SKM-1 treated with dmso at 0.1 percent for 144 hours (cell line): ENCODE measurements around the gene DUSP6.

Experiments used
- DNase-seq: peaks from one replicate; lab custom pipeline; 2025; ENCODE audit not compliant: unreplicated experiment; lab: John Stamatoyannopoulos, UW

Gene DUSP6

DNA sequence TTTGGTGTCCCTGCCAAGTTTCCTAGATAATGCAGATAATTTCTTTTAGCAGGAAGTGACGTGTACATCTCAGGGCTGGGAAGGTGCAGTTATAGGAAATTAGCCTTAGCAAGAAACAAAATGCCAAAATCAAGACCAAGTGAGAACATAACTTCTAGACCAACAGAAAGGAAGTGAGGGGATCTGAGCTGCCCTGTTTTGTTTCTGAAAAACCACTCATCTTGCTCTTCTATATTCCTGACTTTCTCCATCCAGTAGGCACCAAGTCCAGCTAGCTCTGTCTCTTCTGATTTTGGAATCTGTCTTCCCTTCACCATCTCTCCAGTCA, 23.9 kb upstream of the DUSP6 start:
- DNase-seq, result no peak

DNA sequence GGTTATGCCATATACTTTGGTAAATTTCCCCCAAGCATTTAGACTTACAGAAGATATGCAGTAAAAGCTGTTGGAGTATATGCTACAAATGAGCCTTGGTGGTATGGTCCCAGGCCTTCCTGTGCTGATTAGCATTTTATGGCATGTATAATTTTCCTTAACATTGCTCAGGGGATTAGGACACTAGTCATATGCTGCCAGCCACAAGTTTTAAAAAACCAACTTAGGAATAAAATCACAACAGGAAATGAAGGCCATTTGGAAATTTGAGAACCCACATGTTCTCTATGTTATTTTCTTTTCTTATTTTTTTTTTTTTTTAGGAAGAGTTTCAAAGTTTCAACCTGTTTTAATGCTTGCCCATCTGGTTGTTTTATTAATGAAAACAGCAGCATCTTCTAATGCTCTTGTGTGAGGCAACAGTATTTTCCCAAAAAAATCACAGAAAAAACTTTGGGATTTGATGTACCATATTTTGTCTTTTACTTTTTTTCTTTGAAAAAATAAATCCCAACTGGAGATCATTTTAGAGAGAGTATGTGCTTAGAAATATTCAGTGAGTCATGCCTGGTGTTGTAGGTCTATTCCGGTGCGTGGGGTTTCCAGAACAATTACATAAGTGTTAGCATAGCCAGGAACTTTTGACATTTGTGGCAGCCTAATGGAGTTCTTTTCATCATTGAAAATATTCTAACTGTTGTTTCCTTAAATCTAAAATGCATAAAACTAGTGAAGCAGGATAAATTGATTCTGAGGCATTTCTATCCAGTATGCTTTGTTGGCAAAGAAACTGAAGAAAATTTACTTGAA, 21.7 kb upstream of the DUSP6 start:
- DNase-seq, result no peak

DNA sequence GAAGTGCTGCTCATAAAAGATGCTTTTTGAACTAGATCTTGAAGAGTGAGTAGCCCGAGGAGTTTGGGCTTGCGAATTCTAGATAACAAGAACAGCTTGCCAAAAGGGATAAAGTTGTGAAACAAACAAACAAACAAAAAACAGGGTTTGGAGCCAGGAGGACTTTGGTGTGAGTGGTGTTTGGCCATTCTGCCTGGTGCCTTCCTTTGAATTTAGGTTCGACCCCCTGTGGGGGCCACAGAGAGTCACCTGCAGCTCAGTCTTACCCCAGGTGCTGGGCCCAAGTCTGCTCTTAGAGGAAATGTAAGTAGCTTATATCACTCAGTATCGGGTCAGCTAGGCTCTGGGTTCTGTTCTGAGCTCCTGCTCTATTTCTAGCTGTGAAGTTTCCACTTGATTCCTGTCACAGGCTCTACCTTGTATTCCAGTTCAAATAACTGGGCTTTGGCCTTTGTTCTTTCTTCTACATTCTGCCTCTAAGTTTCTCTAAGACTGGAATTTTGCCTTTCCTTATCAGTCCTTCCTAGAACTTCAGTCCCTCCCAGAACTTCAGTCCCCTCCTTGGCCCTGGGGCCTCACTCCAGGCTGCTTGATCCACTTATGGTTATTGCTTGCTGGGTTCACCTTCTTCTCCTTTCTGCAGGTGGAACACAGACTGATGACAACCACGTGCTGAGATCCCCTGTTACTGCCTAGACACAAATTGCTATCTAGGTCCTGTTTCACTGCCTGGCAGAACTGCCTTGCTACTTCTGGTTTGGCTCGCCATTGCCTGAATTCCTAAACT, 20.5 kb upstream of the DUSP6 start:
- no peak for DNase-seq

DNA sequence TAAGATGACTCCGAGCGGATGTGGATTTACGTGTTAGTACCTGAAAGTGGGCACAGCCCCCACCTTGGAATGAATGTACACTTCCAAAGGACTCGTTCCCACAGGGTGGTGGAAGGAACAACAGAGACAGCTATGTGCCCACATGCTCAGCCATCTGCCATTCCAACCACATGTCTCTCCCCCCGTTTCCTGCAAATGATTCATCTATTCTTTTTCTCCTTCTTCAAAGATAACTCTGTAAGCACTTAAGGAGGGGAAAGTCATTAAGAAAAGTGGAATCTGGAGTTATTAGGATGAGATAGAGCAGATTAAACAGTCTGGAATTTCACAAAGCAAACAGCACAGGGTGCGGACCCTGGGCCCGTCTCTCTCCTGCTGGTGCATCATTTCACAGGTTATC, 18.5 kb upstream of the DUSP6 start:
- DNase-seq, result no peak

DNA sequence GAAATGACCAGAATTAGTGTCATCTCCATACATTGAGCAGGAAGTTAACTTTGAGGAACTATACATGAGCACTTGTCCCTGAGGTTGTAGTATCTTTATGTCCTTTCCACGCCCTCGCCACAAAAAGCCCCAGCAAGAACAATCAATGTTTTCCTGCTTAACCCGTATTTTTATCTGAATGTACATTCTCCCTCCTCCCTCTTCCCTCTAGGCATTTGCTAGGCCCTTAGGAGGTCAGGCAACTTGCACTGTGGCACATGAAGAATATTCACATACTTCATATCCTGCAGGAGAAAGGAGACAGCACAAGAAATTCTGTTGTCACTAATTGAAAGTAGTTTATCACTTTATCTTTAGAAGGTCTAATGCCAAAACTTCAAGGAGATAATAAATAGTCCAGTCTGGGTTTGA, 18.1 kb upstream of the DUSP6 start:
- DNase-seq, result no peak

DNA sequence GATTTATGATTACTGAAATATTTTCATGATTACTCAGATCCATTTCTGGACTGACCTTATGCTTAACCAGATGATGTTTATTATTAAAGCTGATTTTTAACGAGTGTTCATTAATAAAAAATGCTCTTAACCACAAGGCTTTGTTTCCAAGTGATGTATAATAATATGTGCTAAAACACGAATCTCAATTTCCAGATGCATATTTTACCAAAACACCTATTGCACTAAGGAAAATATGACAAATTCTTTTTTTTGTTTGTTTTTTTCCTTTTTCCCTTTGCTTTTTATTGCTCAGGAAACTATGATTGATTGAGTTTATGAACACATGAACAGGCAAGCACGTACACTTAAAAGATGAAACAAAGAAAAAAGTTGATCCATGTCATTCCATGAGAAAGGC, 16.9 kb upstream of the DUSP6 start:
- DNase-seq, result no peak

DNA sequence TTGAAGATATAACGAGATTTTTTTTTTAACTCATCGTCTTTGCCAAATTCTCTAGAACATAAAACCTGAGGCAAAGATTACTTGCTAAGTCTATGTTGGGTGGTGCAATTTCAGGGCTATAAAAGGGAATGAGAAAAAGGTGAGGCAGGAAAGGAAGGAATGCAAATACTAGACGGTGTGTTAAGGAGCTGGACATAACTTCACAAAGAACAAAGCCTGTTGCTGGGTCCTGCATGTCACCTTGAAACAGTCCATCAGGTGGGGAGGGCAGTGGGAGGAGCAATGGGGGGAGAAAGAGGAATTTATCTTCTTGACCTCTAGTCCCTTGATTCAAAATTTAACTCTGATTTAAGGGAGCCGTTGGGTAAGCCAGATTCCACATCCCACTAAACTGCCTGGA, 16.1 kb upstream of the DUSP6 start:
- no peak for DNase-seq

DNA sequence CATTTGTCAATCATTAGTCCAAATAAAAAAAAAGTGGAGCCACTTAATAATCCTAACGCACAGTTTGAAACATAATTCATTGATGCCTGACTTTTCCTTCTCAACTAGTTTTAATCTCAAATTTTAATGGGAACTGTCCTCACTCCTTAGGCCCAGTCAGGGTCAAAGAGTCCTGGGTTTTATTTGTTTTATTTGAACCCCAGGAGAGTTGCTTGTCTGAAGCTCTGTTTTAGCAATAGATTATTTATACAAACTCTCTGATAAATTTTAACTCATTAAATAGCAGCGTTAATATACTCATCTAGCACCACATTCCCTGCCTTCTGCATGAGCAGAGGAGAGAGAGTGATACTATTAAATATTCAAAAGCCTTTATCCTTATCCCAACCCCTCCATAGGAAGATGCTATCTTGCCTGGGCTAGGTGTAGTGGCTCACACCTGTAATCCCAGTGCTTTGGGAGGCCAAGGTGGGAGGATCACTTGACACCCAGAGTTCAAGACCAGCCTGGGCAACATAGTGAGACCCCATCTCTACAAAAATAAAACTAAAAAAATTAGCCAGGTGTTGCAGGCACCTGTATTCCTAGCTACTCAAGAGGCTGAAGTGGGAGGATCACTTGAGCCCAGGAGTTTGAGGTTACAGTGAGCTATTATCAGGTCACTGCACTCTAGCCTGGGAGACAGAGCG, 14.5 kb upstream of the DUSP6 start:
- no peak for DNase-seq

DNA sequence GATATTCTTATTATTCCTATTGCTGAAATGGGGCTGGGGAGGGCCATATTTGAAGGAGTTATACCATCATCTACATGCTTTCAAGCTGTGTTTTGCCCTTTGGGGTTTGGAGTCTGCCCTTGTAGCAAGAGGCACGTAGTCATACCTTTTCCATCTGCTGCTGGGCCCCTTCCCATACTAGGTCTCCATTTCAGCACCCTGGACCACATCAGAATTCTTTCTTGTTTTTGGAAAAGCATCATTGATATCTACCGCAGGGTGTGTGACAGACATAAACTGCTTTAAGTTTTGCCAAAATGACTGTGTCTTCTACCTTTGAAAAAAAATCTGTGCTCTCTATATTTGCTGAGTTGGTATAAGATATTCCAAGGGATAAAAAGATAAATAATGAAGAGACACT, 12.3 kb upstream of the DUSP6 start:
- DNase-seq, result no peak

DNA sequence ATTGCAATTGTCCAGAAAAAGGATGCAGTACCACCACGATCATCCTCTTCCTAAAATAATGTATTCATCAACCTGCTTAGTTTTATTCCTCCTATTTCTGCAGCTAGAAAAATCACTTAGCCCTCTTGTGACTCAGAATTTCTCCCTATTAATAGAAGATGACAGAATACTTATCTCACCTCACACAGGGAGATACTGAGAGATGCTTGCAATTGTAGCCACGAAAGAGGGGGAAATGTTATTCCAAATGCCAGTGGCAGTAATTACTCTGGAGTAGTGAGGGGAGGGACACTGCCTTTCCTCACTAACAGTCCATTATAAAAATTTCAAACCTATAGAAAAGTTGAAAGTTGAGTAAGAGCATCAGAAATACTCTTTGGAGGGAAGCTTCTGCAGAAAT, 11.8 kb upstream of the DUSP6 start:
- no peak for DNase-seq

DNA sequence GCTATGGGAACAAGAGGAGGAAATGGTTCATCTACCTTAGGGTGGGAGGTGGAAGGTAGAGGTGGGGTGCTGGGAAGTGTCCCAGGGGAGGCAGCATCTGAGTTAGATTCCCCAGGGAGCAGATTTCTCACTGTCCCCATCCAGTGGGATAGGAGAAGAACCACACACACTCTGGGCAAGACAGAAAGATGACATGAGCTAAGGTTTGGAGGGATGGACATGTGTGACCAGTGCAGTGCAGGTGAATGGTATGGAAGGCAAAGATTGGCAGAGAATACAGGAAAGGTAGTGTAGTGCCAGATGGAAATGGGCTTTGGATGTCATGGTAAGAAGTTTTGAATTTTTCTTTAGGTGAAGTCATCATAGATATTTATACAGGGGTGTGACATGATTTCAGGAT, 11.3 kb upstream of the DUSP6 start:
- DNase-seq, result no peak

DNA sequence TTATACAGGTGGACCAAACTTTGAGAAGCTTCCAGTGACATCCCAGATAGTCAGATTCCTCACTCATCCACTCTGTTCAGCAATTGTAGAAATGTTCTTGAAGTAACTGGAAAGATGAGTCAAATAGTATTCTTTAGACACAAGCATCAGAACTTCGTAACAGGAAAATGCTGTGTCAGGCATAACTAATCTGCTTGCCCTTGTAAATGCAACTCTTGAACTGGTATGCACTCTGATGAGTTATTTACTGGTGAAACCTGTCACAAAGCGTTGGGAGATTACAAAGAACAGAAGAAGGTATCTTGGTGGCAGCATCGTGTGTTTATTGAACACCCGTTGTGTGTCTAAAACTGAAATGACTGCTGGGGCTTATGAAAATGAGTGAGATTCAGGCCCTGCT, 10.8 kb upstream of the DUSP6 start:
- DNase-seq, result no peak

DNA sequence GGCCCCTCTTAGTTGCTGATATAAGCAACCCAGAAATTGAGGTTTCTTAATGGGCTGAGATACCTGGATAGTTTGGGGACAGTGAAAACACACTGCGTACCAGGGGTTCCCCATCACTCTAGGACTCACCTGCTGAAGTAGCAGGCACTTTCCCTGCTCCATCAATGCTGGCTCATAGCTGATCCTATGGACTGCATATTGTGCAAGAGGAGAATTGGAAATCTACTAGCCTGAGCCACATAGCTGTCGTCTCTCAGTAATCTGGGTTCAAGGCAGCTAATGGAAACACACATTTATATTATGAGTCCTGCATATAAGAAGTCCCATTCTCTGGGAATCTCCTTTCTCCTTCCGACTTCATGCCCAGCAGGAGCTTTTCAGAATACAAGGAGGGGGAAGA, 7.3 kb upstream of the DUSP6 start:
- no peak for DNase-seq

DNA sequence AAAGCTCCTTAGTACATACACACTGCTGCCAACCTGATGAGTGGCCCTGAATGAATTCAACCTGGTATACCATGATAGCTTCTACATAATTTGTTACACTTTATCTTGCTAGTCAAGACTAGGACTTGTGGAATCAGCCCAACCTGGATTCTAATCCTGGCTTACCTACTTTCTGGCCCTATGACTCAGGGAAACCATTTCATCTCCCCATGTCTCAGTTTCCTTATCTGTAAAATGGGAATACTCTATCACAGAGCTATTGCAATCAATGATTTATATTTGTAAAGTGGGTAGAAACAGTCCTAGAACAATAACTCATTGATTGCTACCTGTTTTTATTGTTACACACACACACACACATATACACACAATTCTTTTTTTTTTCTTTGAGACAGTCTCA, 6.5 kb upstream of the DUSP6 start:
- no peak for DNase-seq

DNA sequence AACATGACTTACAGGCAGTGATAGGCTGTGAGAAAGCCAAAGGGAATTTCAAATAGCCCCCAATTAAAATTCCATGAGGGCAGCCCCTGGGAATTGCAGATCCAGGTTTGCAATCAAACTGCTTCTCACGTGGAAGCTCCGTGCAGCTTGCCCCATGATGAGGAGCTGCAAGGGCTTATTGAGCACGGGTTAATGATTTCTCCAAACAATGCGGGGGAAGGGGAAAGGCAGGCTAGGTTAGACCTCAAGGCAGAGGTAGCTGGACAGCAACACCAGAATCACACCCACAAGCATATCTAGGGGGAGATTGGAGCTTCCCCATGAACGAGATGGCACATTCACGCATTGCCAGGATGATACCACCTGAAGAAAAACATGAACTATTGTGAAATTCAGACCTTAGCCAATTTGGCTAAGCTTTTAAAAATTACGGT, 5.0 kb upstream of the DUSP6 start:
- DNase-seq, result no peak

DNA sequence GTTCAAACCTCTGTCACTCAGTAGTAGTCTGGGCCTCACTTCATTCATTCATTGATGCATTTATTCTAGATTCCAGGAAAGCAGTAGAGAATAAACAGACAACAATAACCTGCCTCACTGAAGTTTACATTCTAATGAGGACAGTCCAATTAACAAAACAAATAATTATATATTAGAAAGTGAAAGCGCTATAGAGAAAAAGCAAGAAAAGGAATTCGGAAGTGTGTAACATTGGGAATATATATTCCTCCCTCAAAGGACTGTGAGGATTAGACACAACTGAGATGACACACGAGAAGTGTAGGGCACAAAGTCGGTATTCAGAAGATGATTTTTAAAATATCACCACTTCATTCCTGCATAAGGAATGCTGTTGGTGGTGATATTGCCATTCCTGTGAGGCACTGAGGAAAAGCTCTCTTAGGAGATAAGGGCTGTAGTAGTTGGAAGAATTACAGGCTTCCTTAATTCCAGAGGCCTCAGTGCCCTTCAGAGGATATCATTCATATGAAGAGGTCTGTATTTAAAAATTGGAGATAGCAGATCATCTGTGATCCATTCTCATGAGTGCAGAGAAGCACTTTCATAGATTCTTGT, 3.9 kb upstream of the DUSP6 start:
- no peak for DNase-seq

DNA sequence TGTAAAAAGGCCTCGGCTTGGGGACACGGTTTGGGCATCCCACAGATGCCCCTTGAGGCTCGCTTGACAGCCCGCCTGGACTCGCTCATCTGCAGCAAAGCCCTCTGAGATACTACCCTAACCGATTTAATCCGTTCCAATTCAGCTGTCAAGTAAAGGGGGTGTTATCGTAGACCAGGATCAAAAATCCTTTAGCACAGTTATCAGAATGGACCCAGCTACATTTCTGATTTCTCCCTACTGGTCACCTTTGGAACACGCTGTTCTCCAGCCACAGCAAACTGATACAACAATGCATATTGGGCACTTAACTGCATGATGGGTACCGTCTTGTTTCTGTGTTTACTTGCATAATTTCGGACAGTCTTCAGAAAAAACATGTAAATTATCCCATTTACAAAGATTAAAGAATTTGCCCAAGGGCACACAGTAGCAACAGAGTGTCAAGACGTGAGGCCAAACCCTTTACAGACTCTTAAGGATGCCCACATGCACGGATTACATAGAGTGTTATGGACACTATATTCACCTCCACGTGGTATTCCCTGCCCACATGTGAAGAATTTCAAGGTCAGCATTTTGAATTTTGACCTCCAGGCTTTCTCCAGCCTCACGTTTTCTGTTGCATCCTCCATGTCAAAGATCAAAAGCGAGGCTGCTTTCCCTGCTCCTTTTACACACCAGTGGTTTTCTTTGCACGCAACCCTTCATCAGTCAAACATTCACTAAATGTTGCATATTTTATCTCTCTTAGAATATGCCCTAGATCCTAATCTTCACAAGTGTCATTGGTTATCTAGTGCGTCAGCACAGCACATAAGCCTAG, 3.2 kb upstream of the DUSP6 start:
- no peak for DNase-seq

DNA sequence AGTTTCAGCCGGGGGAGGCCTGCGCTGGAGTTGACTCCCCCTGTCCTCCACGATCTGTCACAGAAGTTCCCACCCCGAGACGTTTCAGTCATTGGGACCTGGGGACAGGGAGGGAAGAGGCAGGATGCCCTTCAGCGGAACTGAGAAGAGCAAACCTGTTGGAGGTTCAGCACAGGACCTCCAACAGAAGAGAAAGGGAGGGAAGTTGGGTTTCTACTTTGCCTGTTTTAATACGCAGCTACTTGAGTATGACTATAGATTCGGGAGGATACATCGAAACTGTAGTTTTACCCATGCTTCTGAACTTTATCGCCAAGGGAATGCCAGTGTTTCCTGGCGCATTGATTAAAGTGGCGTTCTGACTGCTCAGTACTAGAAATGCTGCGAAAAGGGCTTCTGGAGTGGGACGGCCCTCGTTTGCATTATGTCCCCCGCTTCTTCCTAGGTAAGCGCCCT, 2.3 kb upstream of the DUSP6 start:
- DNase-seq, result no peak

DNA sequence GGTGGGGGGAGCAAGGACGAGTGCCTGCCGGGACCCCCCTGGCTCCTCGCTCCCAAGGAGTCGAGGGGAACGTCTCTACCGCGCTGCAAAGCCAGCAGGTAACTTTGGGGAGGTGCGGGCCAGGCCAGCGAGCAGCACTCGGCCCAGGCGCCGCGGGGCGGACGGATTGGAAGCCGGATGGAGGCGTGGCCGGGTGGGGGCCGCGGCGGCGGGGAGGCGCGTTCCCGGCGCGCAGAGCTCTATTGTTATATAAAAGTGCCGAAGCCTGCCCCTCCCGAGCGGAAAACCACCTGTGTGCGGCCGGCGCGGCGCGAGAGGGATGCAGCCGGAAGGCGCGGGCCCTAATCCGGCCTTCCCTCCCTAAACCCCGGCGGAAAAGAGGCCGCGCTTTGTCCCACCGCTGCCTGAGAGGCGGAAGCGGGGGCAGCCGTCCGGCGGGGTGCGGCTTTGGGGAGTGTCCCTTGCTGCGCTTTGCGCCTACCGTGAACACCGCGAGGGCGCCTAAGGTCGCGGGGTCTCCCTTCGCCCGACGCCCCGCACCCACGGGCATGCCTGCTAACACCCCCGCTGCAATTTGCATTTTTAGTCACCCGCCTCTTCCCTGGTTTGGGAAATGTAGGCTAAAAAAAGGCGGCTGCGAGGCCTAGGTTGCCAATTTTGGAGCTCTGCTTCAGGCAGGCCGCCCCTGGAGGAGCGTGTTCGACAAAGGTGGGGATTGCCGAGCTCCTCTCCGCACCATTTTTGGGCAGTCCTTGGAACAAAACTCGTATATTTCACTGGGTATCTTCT, 1.7 kb upstream of the DUSP6 start:
- no peak for DNase-seq
